HG02884 (cell line): ENCODE measurements around the gene ADCK2.
"Not testable (repeated sequence)": the region's sequence is repeated elsewhere in the genome, so short reads cannot be mapped to it uniquely, and the experiment has no call there.

Experiments used
- ATAC-seq: cut with Tn5 transposase; IDR thresholded peaks from one replicate; pipeline ENCODE4 v1.9.1; 2021; ENCODE audit warnings: mild to moderate bottlenecking, moderate library complexity; ENCODE audit not compliant: unreplicated experiment

ADCK2 gene

GRCh38 chr7:140673063-140673773 lies 473 bp downstream of the ADCK2 start:
- ATAC-seq: peak; percentile 42

- no peak for ATAC-seq
Observed at GRCh38 chr7:140673774-140674155, 1.0 kb downstream of the ADCK2 start.

GRCh38 chr7:140674356-140674800 lies 1.6 kb downstream of the ADCK2 start:
- no peak for ATAC-seq

GRCh38 chr7:140674899-140675701 lies 2.4 kb downstream of the ADCK2 start:
- no peak for ATAC-seq

GRCh38 chr7:140675726-140676125 lies 3.0 kb downstream of the ADCK2 start:
- no peak for ATAC-seq

- peak; percentile 58 for ATAC-seq
Observed at GRCh38 chr7:140676306-140676705, 3.6 kb downstream of the ADCK2 start.

GRCh38 chr7:140676956-140677355 lies 4.2 kb downstream of the ADCK2 start:
- ATAC-seq: not testable (repeated sequence)

GRCh38 chr7:140677496-140677895 lies 4.8 kb downstream of the ADCK2 start:
- ATAC-seq: no peak

- ATAC-seq: no peak
Observed at GRCh38 chr7:140678081-140678815, 5.5 kb downstream of the ADCK2 start.

- no peak for ATAC-seq
Observed at GRCh38 chr7:140678816-140679130, 6.0 kb downstream of the ADCK2 start.

- no peak for ATAC-seq
Observed at GRCh38 chr7:140679186-140679585, 6.4 kb downstream of the ADCK2 start.

GRCh38 chr7:140680886-140681285 lies 8.1 kb downstream of the ADCK2 start:
- no peak for ATAC-seq

- no peak for ATAC-seq
Observed at GRCh38 chr7:140681766-140682165, 9.0 kb downstream of the ADCK2 start.

- ATAC-seq: no peak
Observed at GRCh38 chr7:140683657-140684056, 10.9 kb downstream of the ADCK2 start.

GRCh38 chr7:140684066-140684950 lies 11.6 kb downstream of the ADCK2 start:
- no peak for ATAC-seq

GRCh38 chr7:140685407-140686087 lies 12.8 kb downstream of the ADCK2 start:
- no peak for ATAC-seq

GRCh38 chr7:140686921-140687320 lies 14.2 kb downstream of the ADCK2 start:
- no peak for ATAC-seq

- no peak for ATAC-seq
Observed at GRCh38 chr7:140688341-140688740, 15.6 kb downstream of the ADCK2 start.

GRCh38 chr7:140689199-140690152 lies 16.7 kb downstream of the ADCK2 start:
- no peak for ATAC-seq
